Right renal pelvis (tissue), 4 donors: Measurements from ENCODE around the gene PKNOX1. TPM values are rescaled to one million over a fixed set of nuclear protein-coding genes. Genes with fewer than 3 reads are reported as not detected.
"Not testable (repeated sequence)": the region's sequence is repeated elsewhere in the genome, so short reads cannot be mapped to it uniquely, and the experiment has no call there.

Experiments
- DNase-seq, 4 donors: peaks; one replicate each; pipeline ENCODE4 v3.0.0-alpha.2; 2013; ENCODE audit warnings: low read depth in 4 of 4, low spot score in 3 of 4, missing footprints in 1 of 4
- polyA plus RNA-seq, 4 donors: library from polyadenylated mRNA; unstranded; fragments of 120-200 nt; gene quantifications; one replicate each; pipeline ENCODE4 v1.2.1, GENCODE V29; 2013; ENCODE audit not compliant: insufficient read length in 4 of 4

The PKNOX1 gene
- polyA plus RNA-seq, 4 donors = 24.9 to 28.6 (median 25.9) TPM

DNA sequence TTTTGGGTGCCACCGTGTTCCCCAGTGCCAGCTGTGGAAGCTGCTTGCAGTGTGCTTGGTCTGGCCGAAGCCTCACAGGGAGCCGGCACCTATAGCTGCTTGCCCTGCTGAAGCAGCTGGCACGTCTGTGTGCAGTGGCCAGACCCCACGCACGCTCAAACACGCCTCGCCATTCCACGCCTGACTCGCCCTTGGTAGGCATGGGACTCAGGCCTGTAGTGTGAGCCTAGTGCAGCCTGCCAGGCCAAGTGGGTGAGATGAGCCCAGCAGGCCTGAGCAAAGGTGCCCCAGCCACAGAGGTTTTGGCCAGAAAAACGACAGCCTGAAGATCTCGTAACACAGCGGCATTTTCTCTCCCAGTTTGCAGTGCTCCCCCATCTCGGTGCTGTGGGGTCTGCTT is 68.9 kb downstream of the PKNOX1 start:
- DNase-seq = not testable (repeated sequence)

DNA sequence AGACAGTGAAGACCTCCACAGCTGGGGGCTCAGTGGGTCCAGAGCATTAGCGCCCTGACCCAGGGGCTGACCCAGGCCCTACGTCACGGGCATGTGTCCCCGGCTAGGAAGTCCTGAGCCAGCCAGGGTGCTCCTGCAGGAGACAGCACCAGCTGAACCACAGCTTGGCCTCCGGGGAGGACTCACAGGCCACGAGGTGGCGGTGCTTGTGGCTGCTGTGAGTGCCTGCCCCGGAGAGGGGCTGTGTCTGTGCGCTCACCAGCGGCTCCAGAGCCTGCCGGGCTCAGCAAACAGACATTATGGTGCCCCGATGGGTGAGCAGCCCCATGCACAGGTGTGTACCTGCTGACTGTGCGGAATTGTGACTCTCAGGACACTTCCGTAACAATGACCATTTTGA is 70.2 kb downstream of the PKNOX1 start:
- not testable (repeated sequence) for DNase-seq

DNA sequence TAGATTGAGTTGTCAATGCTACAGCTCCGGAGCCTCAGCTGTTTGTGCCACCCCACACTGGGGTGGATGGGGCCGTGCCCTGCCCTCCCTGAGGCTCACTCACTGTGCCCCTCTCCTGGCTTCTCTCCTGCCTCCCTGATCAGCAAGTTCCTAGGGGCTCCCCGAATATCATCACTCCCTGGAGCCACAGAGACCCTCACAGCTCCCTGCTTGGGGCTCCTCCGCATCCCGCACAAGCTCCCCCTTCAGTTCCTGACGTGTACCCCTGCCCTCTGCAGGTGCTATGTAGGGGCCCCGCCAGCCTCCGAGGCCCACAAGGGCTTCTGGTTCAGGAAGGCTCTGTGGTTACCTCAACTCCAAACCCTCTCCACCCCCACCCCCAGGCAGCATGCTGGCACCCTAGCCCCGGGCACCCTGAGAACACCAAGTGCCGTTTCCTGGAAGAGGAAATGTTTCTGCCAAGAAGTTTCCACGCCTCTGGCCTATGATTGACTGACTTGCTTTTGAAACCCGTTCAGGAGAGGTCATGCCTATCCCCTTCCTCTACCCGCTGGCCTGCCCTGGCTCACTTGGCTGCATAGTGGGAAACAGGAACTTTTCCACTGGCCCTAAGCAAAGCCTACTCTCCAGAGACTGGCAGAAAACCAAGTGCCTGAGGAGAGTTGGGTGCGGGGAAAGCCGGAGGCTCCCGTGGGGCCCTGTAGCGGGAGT is 71.0 kb downstream of the PKNOX1 start:
- not testable (repeated sequence) for DNase-seq

DNA sequence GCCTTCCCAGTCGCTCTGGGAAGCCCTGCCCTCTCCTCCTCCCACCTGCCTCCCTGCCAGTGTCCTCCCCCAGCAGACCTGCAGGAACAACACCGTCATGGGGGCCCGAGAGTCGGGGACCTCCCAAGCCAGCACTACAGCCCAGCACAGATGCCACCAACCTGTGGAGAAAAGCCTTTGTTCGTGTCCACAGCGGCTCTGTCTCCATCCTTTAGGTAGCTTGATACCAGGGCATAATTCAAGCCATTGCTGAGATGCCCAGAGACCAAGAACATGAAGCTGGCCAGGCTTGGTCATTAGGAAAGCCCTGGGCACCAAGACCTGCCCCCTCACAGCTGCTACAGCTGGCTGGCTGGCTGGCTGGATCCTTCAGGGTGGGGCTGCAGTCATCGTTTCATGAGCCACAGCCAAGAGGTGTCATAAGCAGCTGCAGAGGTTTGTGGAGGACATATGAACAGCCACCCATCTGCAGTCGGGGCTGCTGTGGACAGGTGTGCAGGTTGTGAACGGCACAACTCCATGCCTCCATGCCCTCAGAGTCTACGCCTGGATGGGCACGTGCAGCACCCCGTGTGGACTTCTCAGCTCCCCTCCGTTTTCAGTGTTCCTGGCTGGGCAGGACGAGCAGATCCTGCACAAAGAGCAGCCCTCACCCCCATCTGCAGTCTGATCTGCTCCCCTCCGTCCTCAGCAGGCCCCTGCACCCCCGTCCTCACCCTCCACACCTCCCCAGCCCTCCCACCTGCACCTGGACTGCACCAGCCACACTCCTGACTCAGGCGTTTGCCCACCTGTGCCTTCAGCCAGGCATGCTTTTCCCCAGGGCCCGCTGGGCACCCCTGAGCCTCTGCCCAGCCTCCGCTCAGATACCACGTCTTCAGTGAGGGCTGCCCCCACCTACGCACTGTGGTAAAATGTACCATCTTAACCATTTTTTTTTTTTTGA is 71.8 kb downstream of the PKNOX1 start:
- DNase-seq = not testable (repeated sequence)

DNA sequence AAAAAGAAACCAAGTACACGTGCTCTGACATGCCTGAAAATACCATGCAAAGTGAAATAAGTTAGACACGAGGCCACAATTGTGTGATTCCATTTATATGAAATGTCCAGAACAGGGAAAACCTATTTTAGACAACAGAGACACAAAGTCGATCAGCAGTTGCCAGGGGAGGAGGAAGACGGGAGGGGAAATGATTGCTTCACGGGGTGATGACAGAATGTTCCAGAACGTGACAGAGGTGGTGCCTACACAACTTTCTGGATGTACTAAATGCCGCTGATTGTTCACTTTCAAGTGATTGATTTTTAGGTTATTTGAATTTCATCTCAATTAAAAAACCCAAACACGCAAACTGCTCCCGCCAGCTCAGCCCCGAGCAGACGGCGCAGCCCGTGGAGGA is 78.8 kb downstream of the PKNOX1 start:
- not testable (repeated sequence) for DNase-seq

DNA sequence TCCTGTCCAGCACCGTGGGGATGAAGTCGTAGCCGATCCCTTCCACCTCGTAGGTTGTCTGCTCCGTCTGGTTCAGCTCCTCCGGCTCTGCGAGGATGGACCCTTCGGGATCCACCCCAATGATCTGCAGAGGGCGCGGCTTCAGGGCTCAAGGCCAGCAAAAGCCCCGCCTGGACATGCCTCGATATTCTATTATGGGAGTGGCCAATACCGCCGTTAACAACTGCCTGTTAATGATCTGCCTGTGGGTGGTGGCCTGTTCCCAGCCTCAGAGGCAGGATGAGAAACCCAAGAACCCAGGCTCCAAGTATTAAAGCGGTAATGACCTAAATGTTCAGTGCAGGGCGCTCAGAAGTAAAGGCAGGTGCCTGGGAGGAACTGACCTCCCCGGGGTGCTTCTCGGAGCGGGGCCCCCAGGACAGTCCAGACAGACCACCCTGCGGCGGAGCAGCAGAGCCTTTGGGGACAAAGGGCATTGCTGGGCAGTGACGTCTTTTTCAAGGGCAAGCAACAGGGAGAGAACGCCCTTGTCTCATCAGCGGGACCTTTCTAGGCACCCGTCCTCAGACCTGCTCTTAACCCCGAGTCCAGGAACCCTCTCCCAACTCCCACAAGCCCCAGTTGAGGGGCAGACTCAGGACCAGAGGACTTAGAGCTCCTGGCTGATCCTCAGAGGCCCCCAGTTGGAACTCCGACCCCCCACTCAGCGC is 88.7 kb downstream of the PKNOX1 start:
- not testable (repeated sequence) for DNase-seq

DNA sequence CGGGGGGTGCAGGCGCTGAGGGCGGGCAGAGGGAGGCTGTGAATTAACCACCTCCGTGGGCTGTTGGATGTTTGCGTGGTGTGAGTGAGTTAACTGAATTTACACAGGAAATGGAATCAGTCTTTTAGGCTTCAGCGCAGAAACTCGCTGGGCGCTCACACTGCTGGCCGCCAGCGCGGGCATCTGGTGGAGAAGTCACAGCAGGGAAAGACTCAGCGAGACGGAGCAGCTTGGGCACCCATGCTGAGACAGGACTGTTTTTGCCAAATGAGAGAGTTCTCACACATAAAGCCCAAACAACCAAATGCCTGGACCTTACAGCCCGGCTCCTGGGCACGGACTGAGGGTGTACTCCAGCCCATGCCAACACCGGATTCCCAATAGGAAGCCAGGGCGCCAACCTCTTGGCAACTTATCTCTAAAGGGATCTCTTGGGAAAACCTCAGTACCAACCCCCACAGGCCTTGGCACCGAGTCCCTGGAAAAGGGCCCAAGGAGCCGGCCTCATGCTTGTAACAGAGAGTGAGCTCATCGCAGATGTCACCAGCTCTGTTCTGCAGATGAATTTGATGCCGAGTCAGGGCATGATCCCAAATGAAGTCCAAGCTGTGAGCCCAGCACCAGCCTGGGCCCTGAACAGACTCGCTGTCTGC is 90.0 kb downstream of the PKNOX1 start:
- not testable (repeated sequence) for DNase-seq

DNA sequence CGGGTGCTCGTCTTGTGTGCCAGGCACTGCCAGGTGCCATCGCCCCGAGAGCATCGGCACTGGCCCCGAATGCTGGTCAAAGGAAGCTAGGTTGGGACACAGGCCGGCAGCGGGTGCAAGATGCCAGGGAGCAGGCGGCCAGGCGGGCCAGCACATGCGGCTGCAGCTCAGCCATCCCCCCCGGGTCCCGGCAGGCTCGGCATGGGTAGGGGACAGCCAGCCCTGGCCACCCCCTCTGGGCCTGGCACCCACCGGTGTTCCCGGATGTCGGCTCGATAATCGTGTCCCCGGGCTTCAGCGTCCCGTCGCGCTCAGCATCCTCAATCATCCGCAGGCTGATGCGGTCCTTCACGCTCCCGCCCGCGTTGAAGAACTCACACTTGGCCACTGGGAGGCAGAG is 91.6 kb downstream of the PKNOX1 start:
- DNase-seq = not testable (repeated sequence)

DNA sequence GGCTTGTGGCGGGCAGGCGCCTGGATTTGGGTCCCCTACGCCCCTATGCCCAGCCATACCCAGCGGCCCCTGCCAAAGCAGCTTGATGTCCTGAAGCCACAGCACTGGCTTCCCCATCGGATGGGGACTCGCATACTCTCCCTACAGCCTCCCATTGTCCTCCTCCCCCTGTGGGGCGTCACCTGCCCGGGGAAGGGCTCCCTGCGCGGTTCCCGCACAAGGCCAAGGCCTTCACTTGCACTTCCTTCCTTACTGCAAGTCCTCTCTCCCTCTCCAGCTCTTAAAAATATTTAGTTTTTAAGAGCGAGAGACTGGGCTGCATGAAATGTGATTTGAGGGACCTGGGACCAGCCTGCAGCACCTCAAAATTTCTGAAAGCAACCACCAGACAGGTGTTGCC is 92.3 kb downstream of the PKNOX1 start:
- DNase-seq = not testable (repeated sequence)

DNA sequence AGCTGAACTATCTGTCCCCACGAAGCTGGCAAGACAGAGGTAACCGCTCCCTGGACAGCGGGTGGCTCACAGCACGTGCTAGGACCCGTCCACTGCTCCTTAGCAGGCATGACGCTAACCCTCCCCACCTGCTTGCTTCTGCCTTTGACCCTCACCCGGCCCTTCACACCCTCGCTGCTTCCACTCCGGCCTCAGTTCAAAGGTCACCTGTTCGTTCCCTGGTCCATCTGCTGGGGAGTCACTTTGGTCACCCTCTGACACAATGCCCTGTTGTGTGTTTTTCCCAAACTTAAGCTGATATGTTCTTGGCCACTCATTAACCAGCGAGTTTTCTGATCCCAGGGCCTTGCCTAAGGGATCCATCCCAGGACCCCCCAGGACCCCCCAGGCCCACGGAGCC is 93.7 kb downstream of the PKNOX1 start:
- not testable (repeated sequence) for DNase-seq

DNA sequence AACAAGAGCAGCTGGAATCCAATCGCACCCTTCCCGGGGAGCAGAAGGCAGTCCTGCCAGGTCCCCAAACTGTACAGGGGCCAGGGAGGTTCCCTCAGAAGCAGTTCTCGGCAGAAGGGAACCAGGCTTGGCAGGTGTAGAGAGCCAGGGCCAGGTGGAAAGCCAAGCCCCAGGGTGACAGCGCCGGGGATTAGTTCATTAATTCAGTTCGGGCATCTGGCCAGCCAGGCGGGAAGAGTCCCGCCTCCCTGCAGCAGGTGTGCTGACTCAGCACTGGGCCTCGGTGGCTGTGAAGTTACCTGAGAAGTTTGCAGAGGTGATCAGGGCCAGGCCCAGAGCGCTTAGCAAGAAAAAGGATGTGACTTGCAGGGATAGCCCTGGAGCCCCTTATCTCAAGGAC is 95.3 kb downstream of the PKNOX1 start:
- DNase-seq = not testable (repeated sequence)

DNA sequence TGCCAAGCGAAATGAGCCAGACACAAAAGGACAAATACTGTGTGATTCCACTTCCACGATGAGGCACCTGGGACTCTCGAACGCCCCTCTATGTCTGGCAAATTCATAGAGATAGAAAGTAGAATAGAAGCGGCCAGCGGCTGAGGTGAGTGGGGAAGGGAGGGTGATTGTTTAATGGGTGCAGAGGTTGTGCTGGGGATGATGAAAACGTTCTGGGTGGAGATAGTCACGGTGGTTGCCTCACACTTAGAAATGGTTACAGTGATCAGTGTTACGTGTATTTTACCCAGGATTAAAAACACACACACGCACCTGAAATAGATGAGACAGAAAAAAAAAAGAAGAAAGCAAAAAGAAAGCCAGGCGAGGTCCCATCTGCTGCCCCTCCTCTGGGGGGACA is 98.4 kb downstream of the PKNOX1 start:
- DNase-seq = not testable (repeated sequence)

DNA sequence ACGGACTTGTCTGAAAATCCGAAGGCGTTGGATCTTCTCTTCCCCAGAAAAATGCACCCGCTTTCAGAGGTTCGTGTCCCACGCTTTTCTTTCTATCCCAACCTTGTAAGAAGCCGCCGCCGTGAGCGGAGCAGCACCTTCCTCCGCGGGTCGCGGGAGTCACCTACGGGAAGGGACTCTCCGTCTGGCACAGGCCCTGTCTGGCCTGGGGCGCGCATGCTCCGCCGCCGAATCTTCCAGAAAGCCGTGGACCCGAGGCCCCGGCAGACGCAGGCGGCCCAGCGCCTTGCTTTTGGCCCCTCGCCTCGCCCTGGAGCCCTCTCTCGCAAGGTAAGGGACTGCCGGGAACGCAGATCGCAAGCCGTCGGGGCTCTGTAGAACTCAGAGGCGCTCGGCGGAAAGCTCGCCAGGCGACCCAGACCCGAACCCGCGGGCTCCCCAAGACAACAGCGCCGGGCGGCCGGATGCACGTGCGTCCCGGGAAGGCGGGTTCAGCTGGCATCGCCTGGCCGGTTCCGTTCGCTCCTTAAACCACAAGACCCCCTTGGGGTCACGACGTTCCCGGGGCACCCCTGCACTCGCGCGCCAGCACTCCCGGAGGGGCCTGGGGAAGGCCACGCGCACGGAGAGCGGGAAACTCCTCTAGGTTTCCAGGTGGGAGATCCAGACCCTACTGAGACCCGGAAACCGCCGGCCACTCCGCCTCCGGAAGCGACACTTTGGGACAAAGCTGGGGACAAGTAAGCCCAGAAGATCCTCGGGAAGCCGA is 100.2 kb downstream of the PKNOX1 start:
- not testable (repeated sequence) for DNase-seq

DNA sequence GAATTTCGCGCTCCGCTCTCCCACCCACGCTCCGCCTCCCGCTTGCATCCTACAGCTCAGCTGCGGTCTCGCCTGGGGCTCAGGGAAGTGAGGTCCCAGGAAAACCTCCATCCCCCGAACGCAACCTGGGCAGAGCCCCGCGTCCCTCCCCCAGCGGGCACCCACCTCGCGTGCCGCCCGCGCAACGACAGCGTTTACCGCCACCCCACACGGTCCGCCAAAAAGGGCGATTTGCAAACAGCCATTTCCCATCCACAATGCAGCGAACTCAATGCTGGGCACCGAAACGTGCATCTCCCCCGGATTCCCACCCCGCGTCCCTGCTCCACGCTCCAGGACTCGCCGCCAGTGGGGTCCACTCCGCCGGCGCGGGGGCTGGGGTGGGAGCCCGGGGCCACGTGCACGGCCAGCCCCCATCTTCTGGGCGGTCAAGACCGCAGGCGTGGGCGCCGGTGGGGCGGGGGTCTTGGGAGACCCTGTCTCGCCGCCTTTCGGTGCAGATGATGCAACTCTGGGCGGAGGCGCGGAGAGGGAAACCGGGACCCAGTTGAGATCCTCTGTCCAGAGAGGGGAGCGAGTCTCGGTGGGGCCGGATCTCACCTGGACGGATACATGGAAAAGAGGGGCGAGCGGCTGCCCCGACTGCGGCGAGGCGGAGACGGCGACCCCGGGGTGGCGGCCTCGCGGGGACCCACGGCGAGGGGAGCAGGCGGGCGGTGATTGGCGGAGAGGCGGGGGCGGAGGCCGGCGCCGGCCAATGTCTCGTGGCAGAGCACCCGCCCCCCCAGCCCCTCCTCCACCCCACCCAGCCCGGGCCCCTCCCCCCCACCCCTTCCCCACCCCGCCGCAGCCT is 101.0 kb downstream of the PKNOX1 start, which contains the start of gene CBS:
Gene CBS (minus strand): TSS at position 666 of the 853 bp plus-strand sequence. CDS start 3,642 bp downstream, outside the sequence.
- not testable (repeated sequence) for DNase-seq

DNA sequence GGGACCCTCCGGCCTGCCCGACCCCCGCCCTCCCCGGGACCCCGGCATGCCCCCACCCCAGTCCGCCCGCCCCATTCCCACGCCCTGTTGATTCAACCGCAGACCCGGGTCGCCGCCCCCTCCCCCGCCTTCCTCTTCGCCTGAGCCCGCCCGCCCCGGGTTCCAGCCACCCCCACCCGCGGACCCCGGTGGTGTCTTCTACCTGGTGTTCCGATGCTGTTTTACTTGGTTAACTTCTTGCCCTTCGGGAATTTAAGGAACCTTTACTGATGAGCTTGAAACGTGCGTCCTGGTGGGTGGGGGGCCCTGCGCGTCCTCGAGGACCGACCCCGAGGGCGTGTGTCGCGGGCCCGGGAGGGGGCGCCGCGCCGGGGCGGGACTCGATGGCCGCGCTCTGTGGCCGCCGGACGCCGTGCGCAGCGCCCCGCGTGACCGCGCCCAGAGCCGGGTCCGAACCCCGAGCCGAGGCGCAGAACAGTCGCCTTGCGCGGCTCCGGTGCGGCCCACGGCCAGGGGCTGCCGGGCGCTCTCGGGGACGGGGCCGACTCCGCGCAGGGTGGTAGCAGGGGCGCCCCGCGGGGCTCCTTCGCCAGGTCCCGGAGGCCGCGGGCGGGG is 101.8 kb downstream of the PKNOX1 start:
- not testable (repeated sequence) for DNase-seq

DNA sequence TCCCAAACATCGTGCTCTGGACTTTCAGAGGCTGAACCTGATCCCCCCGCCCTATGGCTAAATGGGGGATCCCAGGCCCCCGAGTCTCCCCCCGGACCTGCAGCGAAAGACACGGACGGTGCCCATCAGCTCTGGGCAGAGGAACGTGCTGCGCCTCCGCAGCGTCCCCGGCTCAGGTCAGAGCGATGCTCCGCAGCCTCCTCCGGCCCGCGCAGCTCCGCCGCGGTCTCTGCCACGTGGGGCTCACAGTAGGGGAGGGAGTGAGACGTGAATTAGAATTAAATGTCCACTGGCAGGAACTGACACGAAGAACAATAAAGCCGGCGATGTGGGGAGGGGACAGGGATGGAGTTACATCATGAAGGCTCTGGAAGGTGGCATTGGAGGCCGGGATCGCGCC is 102.3 kb downstream of the PKNOX1 start:
- not testable (repeated sequence) for DNase-seq

DNA sequence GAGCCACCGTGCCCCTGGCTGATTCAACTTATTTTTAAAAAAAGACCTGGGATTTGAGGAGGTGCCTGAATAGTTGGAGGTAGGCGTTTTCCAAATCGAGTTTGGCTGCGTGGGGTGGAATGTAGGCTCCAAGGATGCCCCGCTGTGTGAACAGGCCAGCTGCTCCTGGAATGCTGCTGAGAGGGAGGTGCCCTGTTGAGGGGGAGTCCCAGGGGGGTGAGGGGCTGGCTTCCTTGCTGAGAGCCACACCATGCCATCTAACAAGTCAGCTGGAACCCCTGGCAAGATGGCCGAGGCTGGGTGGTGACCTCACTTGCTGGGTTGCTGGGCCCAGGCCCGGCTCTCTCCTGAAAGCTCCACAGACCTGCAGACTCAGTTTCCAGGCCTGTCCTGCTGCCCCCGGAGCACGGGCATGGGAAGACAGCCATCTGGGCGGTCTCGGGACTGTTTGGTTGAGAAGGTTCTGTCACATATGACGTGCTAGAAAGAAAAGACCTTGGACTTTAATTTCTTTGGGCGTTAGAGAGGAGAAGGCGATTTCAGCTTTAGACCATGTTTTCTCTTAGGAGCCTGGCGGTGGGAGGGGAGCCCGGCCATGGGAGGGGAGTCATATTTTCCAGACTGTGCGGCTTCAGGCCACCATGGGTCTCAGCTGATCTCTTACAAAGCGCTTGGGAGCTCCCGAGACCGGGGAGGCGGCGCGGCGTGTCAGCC is 108.4 kb downstream of the PKNOX1 start:
- DNase-seq = not testable (repeated sequence)
